Measurements from ENCODE around the gene MPI. TPM values are rescaled to one million over a fixed set of nuclear protein-coding genes. Genes with fewer than 3 reads are reported as not detected.
A peak's percentile ranks its signal among the peaks of the same experiment; 100 is the strongest.

MPI gene
- total and polyA plus RNA-seq, 3 donors from 2014 or later: 65.4 to 92.6 (median 78.1) TPM

DNA sequence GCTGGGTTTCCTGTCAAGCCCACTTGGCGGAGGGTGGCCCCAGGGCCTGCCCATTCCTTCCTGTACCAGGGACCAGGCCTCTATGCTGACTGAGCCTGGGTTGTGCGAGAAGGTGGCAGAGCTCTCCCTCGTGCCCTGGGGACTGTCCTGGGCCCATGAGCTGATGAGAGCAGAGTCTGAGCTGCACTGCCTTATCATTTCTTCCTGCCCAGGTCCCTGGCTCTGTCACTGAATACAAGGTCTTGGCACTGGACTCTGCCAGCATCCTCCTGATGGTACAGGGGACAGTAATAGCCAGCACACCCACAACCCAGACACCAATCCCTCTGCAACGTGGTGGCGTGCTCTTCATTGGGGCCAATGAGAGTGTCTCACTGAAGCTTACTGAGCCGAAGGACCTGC lies 7.5 kb downstream of the MPI start:
- 80 to 90% methylated on average over 2 to 6 of the region's 6 CpGs for WGBS, 2 donors
- Histone ChIP-seq H3K4me3 (no peak overlapping the region), H3K4me1 (peaks cover 4% of the 10 kb centered on the region), H3K27ac (no peak overlapping the region), H3K9me3 (no peaks in the 10 kb centered on the region), H3K27me3 (no peaks in the 10 kb centered on the region), H3K36me3 (ENCODE audit: low read depth, missing control alignments) (no peaks in the 10 kb centered on the region)
- intact Hi-C loops (cut with DNase I; ENCODE audit: low total_unique reads): no loop called here
- TF ChIP-seq, protein P1, sequence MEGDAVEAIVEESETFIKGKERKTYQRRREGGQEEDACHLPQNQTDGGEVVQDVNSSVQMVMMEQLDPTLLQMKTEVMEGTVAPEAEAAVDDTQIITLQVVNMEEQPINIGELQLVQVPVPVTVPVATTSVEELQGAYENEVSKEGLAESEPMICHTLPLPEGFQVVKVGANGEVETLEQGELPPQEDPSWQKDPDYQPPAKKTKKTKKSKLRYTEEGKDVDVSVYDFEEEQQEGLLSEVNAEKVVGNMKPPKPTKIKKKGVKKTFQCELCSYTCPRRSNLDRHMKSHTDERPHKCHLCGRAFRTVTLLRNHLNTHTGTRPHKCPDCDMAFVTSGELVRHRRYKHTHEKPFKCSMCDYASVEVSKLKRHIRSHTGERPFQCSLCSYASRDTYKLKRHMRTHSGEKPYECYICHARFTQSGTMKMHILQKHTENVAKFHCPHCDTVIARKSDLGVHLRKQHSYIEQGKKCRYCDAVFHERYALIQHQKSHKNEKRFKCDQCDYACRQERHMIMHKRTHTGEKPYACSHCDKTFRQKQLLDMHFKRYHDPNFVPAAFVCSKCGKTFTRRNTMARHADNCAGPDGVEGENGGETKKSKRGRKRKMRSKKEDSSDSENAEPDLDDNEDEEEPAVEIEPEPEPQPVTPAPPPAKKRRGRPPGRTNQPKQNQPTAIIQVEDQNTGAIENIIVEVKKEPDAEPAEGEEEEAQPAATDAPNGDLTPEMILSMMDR (IDR thresholded peaks at IDR 0.05): no peak
- TF ChIP-seq POLR2A (IDR thresholded peaks at IDR 0.05): no peak
- no peak for DNase-seq

DNA sequence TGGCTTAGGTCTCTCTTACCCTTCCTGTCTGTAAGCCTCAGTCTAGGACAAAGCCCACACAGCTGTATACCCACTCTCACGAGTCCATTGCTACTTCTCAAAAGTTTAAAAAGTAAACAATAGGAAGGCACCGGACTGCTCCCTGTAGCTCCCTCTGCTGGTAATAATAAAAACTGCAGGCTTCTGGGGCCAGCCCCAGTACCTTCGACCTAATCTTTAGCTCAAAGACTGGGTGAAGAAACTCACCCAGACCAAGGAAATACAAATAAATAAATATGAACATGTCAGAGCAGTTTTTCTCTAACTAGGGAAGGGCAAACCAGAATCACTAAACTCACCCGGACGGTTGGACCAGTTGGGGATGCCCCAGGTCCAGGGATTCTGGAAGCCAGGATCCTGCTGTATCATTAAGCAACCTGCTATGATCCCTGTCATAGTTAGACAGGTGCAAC lies 11.8 kb downstream of the MPI start:
- TF ChIP-seq POLR2A (IDR thresholded peaks at IDR 0.05): no peak
- TF ChIP-seq, protein P1 (IDR thresholded peaks at IDR 0.05): peak; percentile 80 to 98 (median 90)
- no peaks in the 10 kb centered on the region for H3K36me3 ChIP-seq (ENCODE audit: low read depth, missing control alignments)
- DNase-seq: peak; percentile 62
- no peaks in the 10 kb centered on the region for H3K27me3 ChIP-seq
- peaks cover 12% of the 10 kb centered on the region for H3K4me1 ChIP-seq
- no peak overlapping the region for H3K4me3 ChIP-seq
- 28 to 39% methylated on average over 5 of the region's 5 CpGs for WGBS, 2 donors
- H3K9me3 ChIP-seq: no peaks in the 10 kb centered on the region
- H3K27ac ChIP-seq: no peak overlapping the region
- intact Hi-C loops (cut with DNase I; ENCODE audit: low total_unique reads): no loop called here

DNA sequence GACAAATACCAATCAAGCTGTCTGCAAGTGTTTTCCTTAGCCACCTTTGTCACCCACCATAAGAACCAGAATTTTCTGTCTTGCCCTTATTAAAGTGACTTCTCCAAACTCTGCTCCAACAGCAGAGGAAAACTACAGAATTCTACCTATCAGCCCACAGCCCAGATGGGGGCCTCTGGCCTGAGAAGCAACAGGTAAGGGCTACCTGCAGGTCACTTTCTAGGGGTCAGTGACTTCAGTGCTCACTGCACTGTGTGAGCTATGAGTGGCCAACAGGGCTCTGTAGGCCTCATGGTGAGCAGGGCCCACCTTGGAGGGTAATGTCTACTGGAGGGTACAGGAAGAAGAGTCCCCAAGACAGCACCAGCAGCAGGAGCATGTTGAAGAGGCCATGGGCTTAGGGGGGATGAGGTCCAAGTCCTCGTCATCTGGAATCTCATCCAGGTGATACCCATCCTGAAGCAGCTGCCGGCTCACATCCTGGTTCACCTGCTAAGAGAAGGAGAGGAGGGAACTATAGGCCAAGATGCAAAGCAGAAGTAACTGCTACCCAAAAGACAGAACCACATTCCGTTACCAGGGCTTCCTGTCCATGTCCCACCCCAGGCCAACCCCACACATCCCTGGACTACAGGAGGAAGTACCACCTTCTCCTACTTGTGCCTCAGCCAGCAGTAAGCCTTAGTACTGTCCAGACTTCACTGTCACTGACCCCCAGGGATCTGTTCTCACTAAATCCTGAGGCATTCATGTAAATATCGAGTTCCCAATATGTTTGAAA lies 12.6 kb downstream of the MPI start:
- intact Hi-C loops (cut with DNase I; ENCODE audit: low total_unique reads): no loop called here

DNA sequence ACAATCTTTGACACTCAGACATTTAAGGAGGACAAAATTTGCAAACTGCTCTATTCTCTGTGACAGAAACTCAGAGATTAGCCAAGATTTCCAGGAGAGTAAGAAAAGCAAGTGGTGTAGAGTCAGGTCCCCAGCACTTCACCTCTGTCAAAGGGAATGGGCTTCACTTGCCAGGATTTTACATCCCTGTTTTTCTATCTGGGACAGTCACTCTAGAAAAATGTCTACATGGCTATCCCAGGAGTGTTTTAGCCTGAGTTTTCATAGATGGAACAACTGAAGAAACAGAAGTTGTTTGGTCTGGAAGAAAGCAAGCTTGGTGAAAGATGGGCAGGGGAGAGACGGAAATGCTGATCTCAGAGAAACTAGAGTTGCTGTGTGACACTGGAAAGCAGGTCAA lies 13.8 kb downstream of the MPI start:
- H3K36me3 ChIP-seq (ENCODE audit: low read depth, missing control alignments): no peaks in the 10 kb centered on the region
- intact Hi-C loops (cut with DNase I; ENCODE audit: low total_unique reads): no loop called here
- WGBS, 2 donors: 76 to 93% methylated on average over 1 of the region's 1 CpG

More for the DNA sequence above, 12.6 kb downstream of the MPI start:
- H3K9me3 ChIP-seq: no peaks in the 10 kb centered on the region
- H3K27me3 ChIP-seq: no peaks in the 10 kb centered on the region
- no peak overlapping the region for H3K4me3 ChIP-seq
- 74 to 79% methylated on average over 3 to 4 of the region's 4 CpGs for WGBS, 2 donors
- no peaks in the 10 kb centered on the region for H3K36me3 ChIP-seq (ENCODE audit: low read depth, missing control alignments)
- no peak overlapping the region for H3K27ac ChIP-seq
- DNase-seq: no peak
- TF ChIP-seq POLR2A (IDR thresholded peaks at IDR 0.05): no peak
- TF ChIP-seq, protein P1 (IDR thresholded peaks at IDR 0.05): no peak
- H3K4me1 ChIP-seq: peaks cover 16% of the 10 kb centered on the region

More for the DNA sequence above, 13.8 kb downstream of the MPI start:
- no peak overlapping the region for H3K27ac ChIP-seq
- H3K4me3 ChIP-seq: no peak overlapping the region
- DNase-seq: no peak
- no peak for TF ChIP-seq POLR2A (IDR thresholded peaks at IDR 0.05)
- TF ChIP-seq, protein P1 (IDR thresholded peaks at IDR 0.05): no peak
- H3K9me3 ChIP-seq: no peaks in the 10 kb centered on the region
- no peaks in the 10 kb centered on the region for H3K27me3 ChIP-seq
- peaks cover 16% of the 10 kb centered on the region for H3K4me1 ChIP-seq
